Psoas muscle (tissue), 8 donors: ENCODE measurements around the gene MARCHF2. TPM values are rescaled to one million over a fixed set of nuclear protein-coding genes. Genes with fewer than 3 reads are reported as not detected.

Experiments
- ATAC-seq, 4 donors: fragments of 200-7000 bp; cut with Tn5 transposase; one replicate each; pipeline ENCODE4 v1.9.1; 2020; ENCODE audit warnings: moderate library complexity in 3 of 4, mild to moderate bottlenecking in 2 of 4
- DNase-seq, 2 donors: peaks; one replicate each; pipeline ENCODE4 v3.0.0-alpha.2; 2020
- H3K27ac ChIP-seq: fragments of 200-600 bp; one replicate; pipeline ENCODE4 v1.8.0; 2022
- H3K27me3 ChIP-seq, 3 donors: fragments of 200-600 bp in 1 of 3; one replicate each; pipeline versions ENCODE4 v1.6.1 to v1.8.0; 2013 to 2022; ENCODE audit warnings: low read length in 2 of 3, mild to moderate bottlenecking in 2 of 3, moderate library complexity in 1 of 3; ENCODE audit not compliant: insufficient read depth in 3 of 3
- H3K36me3 ChIP-seq, 2 donors: fragments of 200-600 bp in 1 of 2; one replicate each; pipeline versions ENCODE4 v1.6.1 to v1.8.0; 2013 to 2022; ENCODE audit warnings: low read depth in 1 of 2, mild to moderate bottlenecking in 1 of 2, moderate library complexity in 1 of 2; ENCODE audit not compliant: insufficient read depth in 1 of 2
- H3K4me1 ChIP-seq: fragments of 200-600 bp; one replicate; pipeline ENCODE4 v1.8.0; 2022
- H3K4me3 ChIP-seq: fragments of 200-600 bp; one replicate; pipeline ENCODE4 v1.8.0; 2022; ENCODE audit warnings: mild to moderate bottlenecking
- H3K9me3 ChIP-seq: fragments of 200-600 bp; one replicate; pipeline ENCODE4 v1.8.0; 2022
- WGBS, 3 donors: extraction: QIAGEN DNeasy Blood & Tissue Kit; methylation state at CpG; one replicate each; pipeline versions ENCODE4 v1.1.6 to v1.1.7; 2013; 5-methylcytosine and 5-hydroxymethylcytosine counted together
- intact Hi-C, 2 donors: fragments of 100-400 bp; cut with DNase I; formaldehyde crosslinking; loops; one replicate each; pipeline versions ENCODE4 v1.11.0 to v1.14.2; 2022
- polyA plus RNA-seq, 3 donors: library from polyadenylated mRNA; stranded (reverse); fragments of 200-250 nt; gene quantifications; one replicate each; pipeline ENCODE4 v1.2.3, GENCODE V29; 2013
- total RNA-seq, 4 donors: library from RNA; stranded (reverse); fragmentation: NEBNext Ultra II Directional in 2 of 4; extraction: Animal tissue kit (Norgen Biotek cat#: 25700) in 2 of 4; gene quantifications; one replicate each; pipeline versions ENCODE4 v1.2.1 to v1.2.4, GENCODE V29; 2021 to 2023
- TF ChIP-seq, protein P1 (sequence below): fragments of 200-600 bp; IDR thresholded peaks from one replicate; pipeline ENCODE4 v1.8.0; 2022; ENCODE audit warnings: antibody characterized with exemption
- donor health status: healthy with polysubstance abuse.
- donor health status: DM: no; HTN: no; CAD: no; lungs with moderate emphysema.
- donor health status: Bipolar disorder and iron deficiency.
- donor health status: healthy.
- donor health status: DM: yes; HTN: yes; CAD: no.
- donor health status: DM: no; HTN: no; CAD: no.
- donor health status: DM: no; HTN: no; CAD: no.
- donor health status: DM: yes; HTN: yes; CAD: no.

MARCHF2 gene
- total and polyA plus RNA-seq, 7 donors, result 32.8 to 56.0 (median 49.2) TPM

DNA sequence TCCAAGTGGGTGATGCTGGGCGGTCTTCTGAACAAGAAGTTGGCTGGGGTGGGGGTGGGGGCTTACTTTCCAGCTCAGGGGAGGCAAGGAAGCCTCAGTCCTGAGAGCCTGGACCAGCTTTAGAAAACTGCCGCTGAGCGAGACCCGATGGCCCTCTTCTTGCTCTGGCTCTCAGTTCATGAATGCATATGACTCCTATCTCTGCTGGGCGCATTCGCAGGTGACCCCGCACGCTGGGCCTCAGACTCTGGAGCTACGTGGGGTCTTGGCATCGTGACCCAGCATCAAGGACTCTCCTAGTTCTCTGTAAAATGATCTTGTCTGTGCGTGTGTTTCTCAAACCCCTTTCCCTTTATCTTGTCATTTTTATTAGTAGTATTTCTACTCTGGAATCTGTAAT lies 69.6 kb downstream of the MARCHF2 start:
- H3K27me3 ChIP-seq, result no peaks in the 10 kb centered on the region
- TF ChIP-seq, protein P1, sequence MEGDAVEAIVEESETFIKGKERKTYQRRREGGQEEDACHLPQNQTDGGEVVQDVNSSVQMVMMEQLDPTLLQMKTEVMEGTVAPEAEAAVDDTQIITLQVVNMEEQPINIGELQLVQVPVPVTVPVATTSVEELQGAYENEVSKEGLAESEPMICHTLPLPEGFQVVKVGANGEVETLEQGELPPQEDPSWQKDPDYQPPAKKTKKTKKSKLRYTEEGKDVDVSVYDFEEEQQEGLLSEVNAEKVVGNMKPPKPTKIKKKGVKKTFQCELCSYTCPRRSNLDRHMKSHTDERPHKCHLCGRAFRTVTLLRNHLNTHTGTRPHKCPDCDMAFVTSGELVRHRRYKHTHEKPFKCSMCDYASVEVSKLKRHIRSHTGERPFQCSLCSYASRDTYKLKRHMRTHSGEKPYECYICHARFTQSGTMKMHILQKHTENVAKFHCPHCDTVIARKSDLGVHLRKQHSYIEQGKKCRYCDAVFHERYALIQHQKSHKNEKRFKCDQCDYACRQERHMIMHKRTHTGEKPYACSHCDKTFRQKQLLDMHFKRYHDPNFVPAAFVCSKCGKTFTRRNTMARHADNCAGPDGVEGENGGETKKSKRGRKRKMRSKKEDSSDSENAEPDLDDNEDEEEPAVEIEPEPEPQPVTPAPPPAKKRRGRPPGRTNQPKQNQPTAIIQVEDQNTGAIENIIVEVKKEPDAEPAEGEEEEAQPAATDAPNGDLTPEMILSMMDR, result no peak
- no peak overlapping the region for H3K4me3 ChIP-seq
- DNase-seq (no peak), ATAC-seq (no peak)
- peaks cover 4 to 80% of the 10 kb centered on the region in 2 donors for H3K36me3 ChIP-seq
- WGBS, 3 donors, result 83 to 92% (median 90%) methylated on average over 11 of the region's 11 CpGs
- peaks cover 26% of the 10 kb centered on the region for H3K4me1 ChIP-seq
- intact Hi-C loops, result no loop called here
- H3K27ac ChIP-seq, result no peak overlapping the region
- no peaks in the 10 kb centered on the region for H3K9me3 ChIP-seq

DNA sequence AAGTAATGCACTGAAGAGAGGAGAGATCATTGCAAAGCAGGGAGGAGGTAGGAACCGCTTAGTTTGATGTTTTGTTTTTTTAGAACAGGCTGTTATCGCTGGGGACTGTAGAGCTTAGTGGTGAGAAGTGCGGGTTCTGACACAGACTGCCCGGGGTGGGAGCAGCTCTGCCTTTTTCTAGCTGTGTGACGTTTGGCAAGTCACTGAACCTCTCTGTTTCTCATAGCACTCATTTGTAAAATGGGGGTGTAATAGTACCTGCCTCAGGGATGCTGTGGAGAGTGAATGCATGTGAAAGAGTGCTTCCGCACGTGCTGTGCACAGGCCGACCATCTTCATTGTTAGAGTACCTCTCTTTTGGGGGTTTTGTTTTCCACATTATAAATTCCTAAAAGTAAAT lies 70.1 kb downstream of the MARCHF2 start:
- peaks cover 4 to 80% of the 10 kb centered on the region in 2 donors for H3K36me3 ChIP-seq
- WGBS, 3 donors, result 89 to 92% (median 89%) methylated on average over 8 of the region's 8 CpGs
- no peak overlapping the region for H3K27ac ChIP-seq
- no peaks in the 10 kb centered on the region for H3K27me3 ChIP-seq
- H3K4me3 ChIP-seq, result no peak overlapping the region
- H3K9me3 ChIP-seq, result no peaks in the 10 kb centered on the region
- DNase-seq (no peak), ATAC-seq (no peak)
- peaks cover 26% of the 10 kb centered on the region for H3K4me1 ChIP-seq
- TF ChIP-seq, protein P1, result no peak
- intact Hi-C loops, result no loop called here

DNA sequence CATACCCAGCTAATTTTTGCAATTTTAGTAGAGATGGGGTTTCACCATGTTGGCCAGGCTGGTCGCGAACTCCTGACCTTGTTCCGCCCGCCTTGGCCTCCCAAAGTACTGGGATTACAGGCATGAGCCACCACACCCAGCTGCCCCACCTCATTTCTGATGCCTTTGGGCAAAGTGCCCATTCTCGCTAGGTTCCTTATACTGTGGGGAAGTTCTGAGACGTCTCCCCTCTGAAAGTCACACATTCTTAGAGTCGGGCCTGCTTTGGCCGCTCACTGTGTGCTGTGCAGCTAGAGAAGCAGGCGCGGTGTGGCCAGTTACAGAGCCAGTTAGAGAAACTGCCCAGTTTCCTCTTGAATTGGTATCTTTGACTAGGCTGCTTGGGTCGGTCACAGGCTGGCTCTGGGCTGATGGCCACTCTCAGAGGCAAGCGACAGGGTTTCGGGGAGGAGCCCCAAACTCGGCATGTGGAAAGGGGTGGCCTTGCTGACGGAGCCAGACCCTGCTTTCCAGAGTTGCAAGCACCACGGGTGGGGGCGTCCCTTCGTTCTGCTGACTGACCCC lies 71.3 kb downstream of the MARCHF2 start:
- TF ChIP-seq, protein P1, result no peak
- H3K27me3 ChIP-seq, result no peaks in the 10 kb centered on the region
- peak; percentile 52 to 62 for DNase-seq
- no peak overlapping the region for H3K27ac ChIP-seq
- peaks cover 22% of the 10 kb centered on the region for H3K4me1 ChIP-seq
- H3K36me3 ChIP-seq, result peaks cover 0 to 82% of the 10 kb centered on the region in 2 donors
- 85 to 86% (median 86%) methylated on average over 18 of the region's 18 CpGs for WGBS, 3 donors
- H3K4me3 ChIP-seq, result no peak overlapping the region
- peak in 1 of 4 donors; percentile 15 for ATAC-seq
- H3K9me3 ChIP-seq, result no peaks in the 10 kb centered on the region
- intact Hi-C loops, result loop anchor here in 1 of 2 donors (2.0 kb wide), 1 partner anchor 60 kb away; no protein-coding TSS in a partner anchor

DNA sequence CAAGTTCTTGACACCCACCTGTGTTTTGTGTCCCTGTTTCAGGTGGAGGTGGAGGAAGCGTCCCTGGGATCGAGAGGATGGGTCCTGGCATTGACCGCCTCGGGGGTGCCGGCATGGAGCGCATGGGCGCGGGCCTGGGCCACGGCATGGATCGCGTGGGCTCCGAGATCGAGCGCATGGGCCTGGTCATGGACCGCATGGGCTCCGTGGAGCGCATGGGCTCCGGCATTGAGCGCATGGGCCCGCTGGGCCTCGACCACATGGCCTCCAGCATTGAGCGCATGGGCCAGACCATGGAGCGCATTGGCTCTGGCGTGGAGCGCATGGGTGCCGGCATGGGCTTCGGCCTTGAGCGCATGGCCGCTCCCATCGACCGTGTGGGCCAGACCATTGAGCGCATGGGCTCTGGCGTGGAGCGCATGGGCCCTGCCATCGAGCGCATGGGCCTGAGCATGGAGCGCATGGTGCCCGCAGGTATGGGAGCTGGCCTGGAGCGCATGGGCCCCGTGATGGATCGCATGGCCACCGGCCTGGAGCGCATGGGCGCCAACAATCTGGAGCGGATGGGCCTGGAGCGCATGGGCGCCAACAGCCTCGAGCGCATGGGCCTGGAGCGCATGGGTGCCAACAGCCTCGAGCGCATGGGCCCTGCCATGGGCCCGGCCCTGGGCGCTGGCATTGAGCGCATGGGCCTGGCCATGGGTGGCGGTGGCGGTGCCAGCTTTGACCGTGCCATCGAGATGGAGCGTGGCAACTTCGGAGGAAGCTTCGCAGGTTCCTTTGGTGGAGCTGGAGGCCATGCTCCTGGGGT lies 72.7 kb downstream of the MARCHF2 start:
- WGBS, 3 donors, result 96 to 97% (median 97%) methylated on average over 62 of the region's 62 CpGs
- H3K9me3 ChIP-seq, result no peaks in the 10 kb centered on the region
- DNase-seq (no peak), ATAC-seq (no peak)
- TF ChIP-seq, protein P1, result no peak
- intact Hi-C loops, result loop anchor here in 1 of 2 donors (2.0 kb wide), 1 partner anchor 61 kb away; no protein-coding TSS in a partner anchor
- H3K27ac ChIP-seq, result no peak overlapping the region
- peaks cover 0 to 79% of the 10 kb centered on the region in 2 donors for H3K36me3 ChIP-seq
- no peaks in the 10 kb centered on the region for H3K27me3 ChIP-seq
- H3K4me3 ChIP-seq, result no peak overlapping the region
- H3K4me1 ChIP-seq, result peaks cover 16% of the 10 kb centered on the region
